SK-MEL-5 (cell line): ENCODE data around the gene ZCRB1. TPM values are rescaled to one million over a fixed set of nuclear protein-coding genes. Genes with fewer than 3 reads are reported as not detected.
A peak's percentile ranks its signal among the peaks of the same experiment; 100 is the strongest.
"Not testable (repeated sequence)": the region's sequence is repeated elsewhere in the genome, so short reads cannot be mapped to it uniquely, and the experiment has no call there.

Source experiments
- DNase-seq: peaks from one replicate; pipeline ENCODE4 v3.0.0-alpha.2; 2016; ENCODE audit warnings: low read depth, low spot score
- in situ Hi-C: cut with HindIII; loops from 2 replicates; pipeline ENCODE4 v1.10.0; 2016; ENCODE audit warnings: low sequenced_read_pairs, high pct_unique_total_duplicates, low pct_unique_long_range_greater_than_20kb
- total RNA-seq: library from RNA; depleted of rRNA; stranded (reverse); fragments of >200 nt; shearing (Covaris generic); gene quantifications from 2 replicates; pipeline ENCODE4 v1.2.3, GENCODE V29; 2014

ZCRB1 gene
- total RNA-seq, 1 experiment from 2014 or later: 64.1 TPM

- no peak for DNase-seq
- in situ Hi-C loops: loop anchor here (10.0 kb wide), 1 partner anchor 213 kb away; no protein-coding TSS in a partner anchor
Measured at GRCh38 chr12:42338280-42338679, 12.4 kb upstream of the ZCRB1 start.

GRCh38 chr12:42336286-42336685 is 10.4 kb upstream of the ZCRB1 start:
- in situ Hi-C loops: loop anchor here (10.0 kb wide), 1 partner anchor 211 kb away; no protein-coding TSS in a partner anchor
- no peak for DNase-seq

GRCh38 chr12:42332301-42333285 is 6.7 kb upstream of the ZCRB1 start:
- in situ Hi-C loops: loop anchor here (10.0 kb wide), 1 partner anchor 208 kb away; no protein-coding TSS in a partner anchor

GRCh38 chr12:42330097-42330496 is 4.2 kb upstream of the ZCRB1 start:
- not testable (repeated sequence) for DNase-seq
- in situ Hi-C loops: loop anchor here (10.0 kb wide), 1 partner anchor 205 kb away; no protein-coding TSS in a partner anchor

More at GRCh38 chr12:42332301-42333285, 6.7 kb upstream of the ZCRB1 start:
- DNase-seq: peak; percentile 70

- in situ Hi-C loops: no loop called here
- no peak for DNase-seq
Measured at GRCh38 chr12:42327227-42327590, 1.3 kb upstream of the ZCRB1 start.

- in situ Hi-C loops: no loop called here
Measured at GRCh38 chr12:42326541-42327226, 790 bp upstream of the ZCRB1 start.

GRCh38 chr12:42325326-42325652 is 605 bp downstream of the ZCRB1 start:
- in situ Hi-C loops: no loop called here
- no peak for DNase-seq

More at GRCh38 chr12:42326541-42327226, 790 bp upstream of the ZCRB1 start:
- peak; percentile 20 for DNase-seq

GRCh38 chr12:42323856-42324255 is 2.0 kb downstream of the ZCRB1 start:
- in situ Hi-C loops: no loop called here
- no peak for DNase-seq

GRCh38 chr12:42322567-42322966 is 3.3 kb downstream of the ZCRB1 start:
- peak; percentile 34 for DNase-seq
- in situ Hi-C loops: no loop called here

- in situ Hi-C loops: no loop called here
- DNase-seq: no peak
Measured at GRCh38 chr12:42320796-42321195, 5.1 kb downstream of the ZCRB1 start.

GRCh38 chr12:42315108-42315507 is 10.8 kb downstream of the ZCRB1 start:
- in situ Hi-C loops: no loop called here

GRCh38 chr12:42309996-42310395 is 15.9 kb downstream of the ZCRB1 start:
- DNase-seq: no peak
- in situ Hi-C loops: no loop called here

More at GRCh38 chr12:42315108-42315507, 10.8 kb downstream of the ZCRB1 start:
- DNase-seq: no peak

GRCh38 chr12:42308390-42308789 is 17.5 kb downstream of the ZCRB1 start:
- in situ Hi-C loops: no loop called here
- DNase-seq: no peak

GRCh38 chr12:42306297-42306696 is 19.6 kb downstream of the ZCRB1 start:
- in situ Hi-C loops: no loop called here

GRCh38 chr12:42299392-42300308 is 26.2 kb downstream of the ZCRB1 start:
- in situ Hi-C loops: no loop called here

More at GRCh38 chr12:42306297-42306696, 19.6 kb downstream of the ZCRB1 start:
- DNase-seq: no peak

GRCh38 chr12:42298887-42299286 is 27.0 kb downstream of the ZCRB1 start:
- no peak for DNase-seq
- in situ Hi-C loops: no loop called here

More at GRCh38 chr12:42299392-42300308, 26.2 kb downstream of the ZCRB1 start:
- no peak for DNase-seq

- in situ Hi-C loops: no loop called here
- DNase-seq: peak; percentile 55
Measured at GRCh38 chr12:42296503-42297109, 29.3 kb downstream of the ZCRB1 start.
